ENCODE data around the gene IGFL2.
"Not testable (repeated sequence)": the region's sequence is repeated elsewhere in the genome, so short reads cannot be mapped to it uniquely, and the experiment has no call there.

Gene IGFL2

GRCh38 chr19:46141421-46141820, 6.6 kb upstream of the IGFL2 start:
- Histone ChIP-seq H2AFZ (ENCODE audit: low read length, unreplicated experiment) (no peak overlapping the region), H3K79me2 (ENCODE audit: control insufficient read depth, insufficient read depth, low read length, unreplicated experiment) (no peaks in the 10 kb centered on the region), H3K4me1 (ENCODE audit: control insufficient read depth, insufficient read depth, low read length, unreplicated experiment) (no peaks in the 10 kb centered on the region), H3K27me3 (ENCODE audit: insufficient read depth, low read length) (peaks cover 40% of the 10 kb centered on the region), H3K4me3 (ENCODE audit: low read depth, low read length) (no peak overlapping the region), H3K27ac (ENCODE audit: low read depth, low read length) (no peak overlapping the region), H3K36me3 (ENCODE audit: insufficient read depth, low read length) (no peaks in the 10 kb centered on the region)

DNA sequence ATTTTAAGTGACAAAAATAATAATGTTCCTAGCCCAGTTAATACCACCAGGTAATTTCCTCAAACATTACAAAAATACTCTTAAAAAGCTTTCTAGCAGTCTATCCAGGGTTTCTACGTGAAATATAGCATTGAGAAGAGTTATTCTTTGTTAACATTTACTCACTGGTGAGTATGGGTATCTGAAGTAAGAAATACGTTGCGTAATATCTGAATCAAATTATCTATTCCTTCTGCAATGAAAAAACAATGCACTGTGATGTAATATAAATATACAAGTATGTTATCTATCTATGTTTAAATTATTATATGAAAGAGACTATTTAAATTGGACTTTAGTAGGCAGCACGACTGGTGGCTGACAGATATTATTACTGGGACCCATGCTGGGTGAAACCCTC, 5.7 kb upstream of the IGFL2 start:
- H3K4me1 ChIP-seq (ENCODE audit: control insufficient read depth, insufficient read depth, low read length, unreplicated experiment): no peaks in the 10 kb centered on the region
- H3K4me3 ChIP-seq (ENCODE audit: low read depth, low read length): no peak overlapping the region
- no peaks in the 10 kb centered on the region for H3K36me3 ChIP-seq (ENCODE audit: insufficient read depth, low read length)
- no peak overlapping the region for H3K27ac ChIP-seq (ENCODE audit: low read depth, low read length)
- peaks cover 49% of the 10 kb centered on the region for H3K27me3 ChIP-seq (ENCODE audit: insufficient read depth, low read length)
- no peak overlapping the region for H2AFZ ChIP-seq (ENCODE audit: low read length, unreplicated experiment)
- no peaks in the 10 kb centered on the region for H3K79me2 ChIP-seq (ENCODE audit: control insufficient read depth, insufficient read depth, low read length, unreplicated experiment)

DNA sequence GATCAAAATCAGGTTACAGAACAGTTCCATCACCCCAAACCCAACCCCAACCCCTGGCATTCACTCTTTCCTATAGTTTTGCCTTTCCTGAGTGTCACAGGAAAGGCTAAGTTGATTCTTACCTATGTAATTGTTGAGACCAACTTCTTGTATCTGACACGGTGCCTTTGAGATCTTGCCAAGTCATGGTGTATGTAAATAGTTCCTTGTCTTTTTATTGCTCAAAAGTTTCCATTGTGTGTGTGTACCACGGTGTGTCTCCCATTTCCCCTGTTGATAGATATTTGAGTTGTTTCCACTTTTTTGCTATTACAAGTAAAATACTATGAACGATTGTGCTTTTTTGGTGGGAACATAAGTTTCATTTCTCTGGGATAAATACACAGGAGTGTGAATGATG, 3.3 kb upstream of the IGFL2 start:
- Histone ChIP-seq H3K27me3 (ENCODE audit: insufficient read depth, low read length) (peaks cover 49% of the 10 kb centered on the region), H3K4me1 (ENCODE audit: control insufficient read depth, insufficient read depth, low read length, unreplicated experiment) (no peaks in the 10 kb centered on the region), H2AFZ (ENCODE audit: low read length, unreplicated experiment) (no peak overlapping the region), H3K27ac (ENCODE audit: low read depth, low read length) (no peak overlapping the region), H3K79me2 (ENCODE audit: control insufficient read depth, insufficient read depth, low read length, unreplicated experiment) (no peaks in the 10 kb centered on the region), H3K36me3 (ENCODE audit: insufficient read depth, low read length) (no peaks in the 10 kb centered on the region), H3K4me3 (ENCODE audit: low read depth, low read length) (no peak overlapping the region)

GRCh38 chr19:46147166-46147740, 785 bp upstream of the IGFL2 start:
- Histone ChIP-seq H3K27me3 (ENCODE audit: insufficient read depth, low read length) (peaks cover 57% of the 10 kb centered on the region), H2AFZ (ENCODE audit: low read length, unreplicated experiment) (no peak overlapping the region), H3K27ac (ENCODE audit: low read depth, low read length) (no peak overlapping the region), H3K4me1 (ENCODE audit: control insufficient read depth, insufficient read depth, low read length, unreplicated experiment) (no peaks in the 10 kb centered on the region), H3K4me3 (ENCODE audit: low read depth, low read length) (no peak overlapping the region), H3K79me2 (ENCODE audit: control insufficient read depth, insufficient read depth, low read length, unreplicated experiment) (no peaks in the 10 kb centered on the region), H3K36me3 (ENCODE audit: insufficient read depth, low read length) (no peaks in the 10 kb centered on the region)

GRCh38 chr19:46150606-46151005, 2.6 kb downstream of the IGFL2 start:
- H3K4me3 ChIP-seq (ENCODE audit: low read depth, low read length): no peak overlapping the region

DNA sequence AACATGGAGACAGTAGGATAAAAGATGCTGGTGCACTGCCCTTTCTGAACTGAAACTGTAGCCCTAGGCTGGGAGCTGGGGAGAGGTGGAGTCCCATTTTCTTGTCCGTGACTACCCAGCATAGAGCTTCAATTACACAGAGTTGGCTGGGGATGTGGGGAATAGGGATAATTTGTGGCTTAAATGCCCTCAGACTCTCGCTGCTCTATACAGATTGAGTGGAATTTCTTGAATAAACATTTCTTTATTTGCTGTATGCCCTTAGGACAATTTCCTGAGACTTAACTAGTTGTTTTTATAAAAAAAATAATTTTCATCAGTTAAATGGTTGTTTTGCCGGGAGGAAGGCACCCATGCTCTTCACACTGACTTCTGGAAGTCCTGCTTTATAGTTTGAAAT, 7.2 kb downstream of the IGFL2 start:
- Histone ChIP-seq H3K27me3 (ENCODE audit: insufficient read depth, low read length) (peaks cover 84% of the 10 kb centered on the region), H3K4me3 (ENCODE audit: low read depth, low read length) (no peak overlapping the region), H3K36me3 (ENCODE audit: insufficient read depth, low read length) (no peaks in the 10 kb centered on the region), H2AFZ (ENCODE audit: low read length, unreplicated experiment) (no peak overlapping the region), H3K27ac (ENCODE audit: low read depth, low read length) (no peak overlapping the region), H3K79me2 (ENCODE audit: control insufficient read depth, insufficient read depth, low read length, unreplicated experiment) (no peaks in the 10 kb centered on the region), H3K4me1 (ENCODE audit: control insufficient read depth, insufficient read depth, low read length, unreplicated experiment) (no peaks in the 10 kb centered on the region)

More at GRCh38 chr19:46150606-46151005, 2.6 kb downstream of the IGFL2 start:
- H3K27me3 ChIP-seq (ENCODE audit: insufficient read depth, low read length): peaks cover 81% of the 10 kb centered on the region
- no peak overlapping the region for H2AFZ ChIP-seq (ENCODE audit: low read length, unreplicated experiment)
- H3K36me3 ChIP-seq (ENCODE audit: insufficient read depth, low read length): no peaks in the 10 kb centered on the region
- H3K27ac ChIP-seq (ENCODE audit: low read depth, low read length): no peak overlapping the region
- H3K4me1 ChIP-seq (ENCODE audit: control insufficient read depth, insufficient read depth, low read length, unreplicated experiment): no peaks in the 10 kb centered on the region
- H3K79me2 ChIP-seq (ENCODE audit: control insufficient read depth, insufficient read depth, low read length, unreplicated experiment): no peaks in the 10 kb centered on the region

GRCh38 chr19:46159418-46160232, 11.6 kb downstream of the IGFL2 start:
- no peak overlapping the region for H3K27ac ChIP-seq (ENCODE audit: low read depth, low read length)
- no peaks in the 10 kb centered on the region for H3K79me2 ChIP-seq (ENCODE audit: control insufficient read depth, insufficient read depth, low read length, unreplicated experiment)
- no peaks in the 10 kb centered on the region for H3K4me1 ChIP-seq (ENCODE audit: control insufficient read depth, insufficient read depth, low read length, unreplicated experiment)
- no peak overlapping the region for H3K4me3 ChIP-seq (ENCODE audit: low read depth, low read length)
- no peaks in the 10 kb centered on the region for H3K36me3 ChIP-seq (ENCODE audit: insufficient read depth, low read length)
- no peak overlapping the region for H2AFZ ChIP-seq (ENCODE audit: low read length, unreplicated experiment)
- peaks cover 66% of the 10 kb centered on the region for H3K27me3 ChIP-seq (ENCODE audit: insufficient read depth, low read length)

GRCh38 chr19:46160233-46160775, 12.3 kb downstream of the IGFL2 start:
- H3K4me3 ChIP-seq (ENCODE audit: low read depth, low read length): no peak overlapping the region
- peaks cover 64% of the 10 kb centered on the region for H3K27me3 ChIP-seq (ENCODE audit: insufficient read depth, low read length)
- H3K36me3 ChIP-seq (ENCODE audit: insufficient read depth, low read length): no peaks in the 10 kb centered on the region
- no peaks in the 10 kb centered on the region for H3K4me1 ChIP-seq (ENCODE audit: control insufficient read depth, insufficient read depth, low read length, unreplicated experiment)
- H2AFZ ChIP-seq (ENCODE audit: low read length, unreplicated experiment): no peak overlapping the region
- no peak overlapping the region for H3K27ac ChIP-seq (ENCODE audit: low read depth, low read length)
- no peaks in the 10 kb centered on the region for H3K79me2 ChIP-seq (ENCODE audit: control insufficient read depth, insufficient read depth, low read length, unreplicated experiment)

GRCh38 chr19:46161642-46162257, 13.7 kb downstream of the IGFL2 start:
- not testable (repeated sequence) for H3K79me2 ChIP-seq (ENCODE audit: control insufficient read depth, insufficient read depth, low read length, unreplicated experiment); H3K27ac ChIP-seq (ENCODE audit: low read depth, low read length); H2AFZ ChIP-seq (ENCODE audit: low read length, unreplicated experiment); H3K4me1 ChIP-seq (ENCODE audit: control insufficient read depth, insufficient read depth, low read length, unreplicated experiment); H3K36me3 ChIP-seq (ENCODE audit: insufficient read depth, low read length); H3K4me3 ChIP-seq (ENCODE audit: low read depth, low read length)
- peaks cover 50% of the 10 kb centered on the region for H3K27me3 ChIP-seq (ENCODE audit: insufficient read depth, low read length)

DNA sequence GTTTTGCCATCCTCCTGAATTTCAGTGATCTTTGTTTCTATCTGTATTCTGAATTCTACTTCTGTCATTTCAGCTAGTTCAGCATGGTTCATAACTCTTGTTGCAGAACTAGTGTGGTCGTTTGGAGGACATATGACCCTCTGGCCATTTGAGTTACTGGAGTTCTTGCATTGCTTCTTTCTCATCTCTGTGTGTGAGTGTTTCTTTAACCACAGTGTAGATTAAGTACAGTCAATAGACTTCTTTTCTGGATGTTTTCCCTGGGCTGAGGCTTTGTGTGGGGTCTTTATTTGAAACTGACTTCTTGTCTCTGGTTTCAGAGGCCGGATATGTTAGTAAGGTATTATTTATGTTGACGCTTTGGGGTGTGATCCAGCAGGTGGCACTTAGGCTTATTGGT, 14.7 kb downstream of the IGFL2 start:
- Histone ChIP-seq H3K36me3 (ENCODE audit: insufficient read depth, low read length) (no peaks in the 10 kb centered on the region), H2AFZ (ENCODE audit: low read length, unreplicated experiment) (no peak overlapping the region), H3K27ac (ENCODE audit: low read depth, low read length) (no peak overlapping the region), H3K79me2 (ENCODE audit: control insufficient read depth, insufficient read depth, low read length, unreplicated experiment) (no peaks in the 10 kb centered on the region), H3K4me3 (ENCODE audit: low read depth, low read length) (no peak overlapping the region), H3K4me1 (ENCODE audit: control insufficient read depth, insufficient read depth, low read length, unreplicated experiment) (no peaks in the 10 kb centered on the region), H3K27me3 (ENCODE audit: insufficient read depth, low read length) (peaks cover 48% of the 10 kb centered on the region)

Data from ACC112 (cell line).